ENCODE results near the gene BOD1L2. TPM values are rescaled to one million over a fixed set of nuclear protein-coding genes. Genes with fewer than 3 reads are reported as not detected.

Gene BOD1L2
- total RNA-seq, 4 donors from 2014 or later, result 0.18 TPM; not detected in 3

DNA sequence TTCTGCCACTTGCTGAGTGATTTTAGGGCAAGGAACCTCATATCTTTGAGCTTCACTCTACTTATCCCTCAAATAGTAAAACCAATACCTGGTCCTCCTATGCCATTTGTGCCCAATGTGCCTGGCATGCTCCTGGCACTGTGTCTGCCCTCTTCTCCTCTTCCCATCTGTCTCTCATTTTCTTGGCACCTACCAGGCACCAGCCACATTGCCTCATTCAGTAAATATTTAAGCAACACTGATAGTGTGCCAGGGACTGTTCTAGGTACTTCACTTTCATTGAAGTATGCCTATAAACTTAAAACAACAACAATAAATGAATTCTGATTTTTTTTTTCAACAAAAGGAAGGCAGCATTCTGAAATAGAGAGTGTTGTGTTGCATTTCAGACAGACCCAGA is 15.1 kb upstream of the BOD1L2 start:
- Histone ChIP-seq H3K27me3 (no peaks in the 10 kb centered on the region), H3K9me3 (no peaks in the 10 kb centered on the region), H3K4me1 (no peaks in the 10 kb centered on the region), H3K27ac (no peak overlapping the region), H3K4me3 (no peak overlapping the region), H3K36me3 (no peaks in the 10 kb centered on the region)
- TF ChIP-seq POLR2A (IDR thresholded peaks at IDR 0.05), result no peak
- TF ChIP-seq, protein P1, sequence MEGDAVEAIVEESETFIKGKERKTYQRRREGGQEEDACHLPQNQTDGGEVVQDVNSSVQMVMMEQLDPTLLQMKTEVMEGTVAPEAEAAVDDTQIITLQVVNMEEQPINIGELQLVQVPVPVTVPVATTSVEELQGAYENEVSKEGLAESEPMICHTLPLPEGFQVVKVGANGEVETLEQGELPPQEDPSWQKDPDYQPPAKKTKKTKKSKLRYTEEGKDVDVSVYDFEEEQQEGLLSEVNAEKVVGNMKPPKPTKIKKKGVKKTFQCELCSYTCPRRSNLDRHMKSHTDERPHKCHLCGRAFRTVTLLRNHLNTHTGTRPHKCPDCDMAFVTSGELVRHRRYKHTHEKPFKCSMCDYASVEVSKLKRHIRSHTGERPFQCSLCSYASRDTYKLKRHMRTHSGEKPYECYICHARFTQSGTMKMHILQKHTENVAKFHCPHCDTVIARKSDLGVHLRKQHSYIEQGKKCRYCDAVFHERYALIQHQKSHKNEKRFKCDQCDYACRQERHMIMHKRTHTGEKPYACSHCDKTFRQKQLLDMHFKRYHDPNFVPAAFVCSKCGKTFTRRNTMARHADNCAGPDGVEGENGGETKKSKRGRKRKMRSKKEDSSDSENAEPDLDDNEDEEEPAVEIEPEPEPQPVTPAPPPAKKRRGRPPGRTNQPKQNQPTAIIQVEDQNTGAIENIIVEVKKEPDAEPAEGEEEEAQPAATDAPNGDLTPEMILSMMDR (IDR thresholded peaks at IDR 0.05), result no peak
- DNase-seq, result no peak

DNA sequence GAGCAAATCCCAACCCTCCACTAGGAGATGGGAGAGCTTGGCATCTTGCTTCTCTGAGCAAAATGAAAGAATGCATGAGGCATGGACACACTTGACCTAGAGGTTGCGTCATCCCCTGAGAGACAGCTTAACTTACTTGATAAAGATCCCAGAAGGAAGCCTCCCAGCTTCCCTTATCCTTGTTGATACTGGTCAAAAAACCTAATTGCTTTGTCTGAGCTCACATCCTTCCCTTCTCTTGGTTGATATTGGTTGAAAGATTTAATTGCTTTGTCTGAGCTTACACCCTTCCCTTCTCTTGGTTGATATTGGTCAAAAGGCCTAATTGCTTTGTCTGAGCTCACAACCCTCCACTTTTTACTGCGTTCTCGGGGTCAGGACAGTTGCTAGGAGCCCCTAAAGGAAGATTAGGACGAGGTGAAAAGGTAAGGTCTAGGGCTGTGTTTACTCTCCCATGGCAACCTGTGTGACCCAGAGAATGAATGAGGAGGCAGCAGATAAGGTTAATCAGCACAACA is 12.2 kb upstream of the BOD1L2 start:
- TF ChIP-seq, protein P1 (IDR thresholded peaks at IDR 0.05), result no peak
- TF ChIP-seq POLR2A (IDR thresholded peaks at IDR 0.05), result no peak
- Histone ChIP-seq H3K27me3 (no peaks in the 10 kb centered on the region), H3K27ac (no peak overlapping the region), H3K4me3 (no peak overlapping the region), H3K36me3 (no peaks in the 10 kb centered on the region), H3K4me1 (no peaks in the 10 kb centered on the region), H3K9me3 (no peaks in the 10 kb centered on the region)
- no peak for DNase-seq

DNA sequence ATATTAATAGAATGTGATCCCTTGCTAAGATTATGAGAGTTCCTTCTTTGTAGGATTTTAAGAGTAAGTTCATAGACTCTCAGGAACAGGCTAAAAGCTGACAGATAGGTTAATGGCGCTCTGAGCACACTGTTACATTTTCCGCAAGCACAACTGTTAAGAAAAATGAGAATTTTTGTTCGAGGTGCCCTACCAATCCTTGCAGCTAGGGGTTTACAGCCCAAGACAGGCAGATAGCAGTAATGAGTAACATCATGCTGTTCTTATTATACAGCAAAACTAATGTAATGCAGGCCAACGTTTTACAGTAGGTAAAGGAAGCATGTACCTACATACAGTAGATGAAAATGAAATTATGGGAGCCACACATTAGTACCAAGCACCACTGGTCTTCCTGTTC is 11.2 kb upstream of the BOD1L2 start:
- Histone ChIP-seq H3K9me3 (no peaks in the 10 kb centered on the region), H3K27me3 (no peaks in the 10 kb centered on the region), H3K27ac (no peak overlapping the region), H3K4me3 (no peak overlapping the region), H3K4me1 (no peaks in the 10 kb centered on the region), H3K36me3 (no peaks in the 10 kb centered on the region)
- TF ChIP-seq, protein P1 (IDR thresholded peaks at IDR 0.05), result peak in 2 of 6 experiments; percentile 9 to 13
- TF ChIP-seq POLR2A (IDR thresholded peaks at IDR 0.05), result no peak
- DNase-seq, result no peak

DNA sequence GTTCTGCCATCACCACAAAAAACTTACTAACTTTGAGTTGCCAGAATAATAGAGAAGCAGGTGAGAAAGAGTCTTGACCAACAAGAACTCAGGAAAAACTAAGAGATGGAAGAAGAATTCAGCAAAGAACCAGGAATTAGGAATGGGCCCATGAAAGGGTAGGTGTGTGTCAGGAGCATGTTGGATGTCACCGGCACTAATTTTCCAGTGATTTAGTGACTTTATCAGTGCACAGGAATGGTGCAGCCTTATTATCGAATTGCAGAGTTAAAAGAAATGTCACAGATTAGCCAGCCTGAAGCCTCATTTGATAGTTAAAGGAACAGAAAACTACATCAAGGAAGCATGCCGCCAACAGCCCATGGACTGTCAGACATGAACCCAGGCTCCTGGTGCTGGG is 9.0 kb upstream of the BOD1L2 start:
- Histone ChIP-seq H3K4me1 (no peaks in the 10 kb centered on the region), H3K36me3 (no peaks in the 10 kb centered on the region), H3K27me3 (no peaks in the 10 kb centered on the region), H3K4me3 (no peak overlapping the region), H3K9me3 (no peaks in the 10 kb centered on the region), H3K27ac (no peak overlapping the region)
- TF ChIP-seq POLR2A (IDR thresholded peaks at IDR 0.05), result no peak
- TF ChIP-seq, protein P1 (IDR thresholded peaks at IDR 0.05), result no peak
- no peak for DNase-seq

DNA sequence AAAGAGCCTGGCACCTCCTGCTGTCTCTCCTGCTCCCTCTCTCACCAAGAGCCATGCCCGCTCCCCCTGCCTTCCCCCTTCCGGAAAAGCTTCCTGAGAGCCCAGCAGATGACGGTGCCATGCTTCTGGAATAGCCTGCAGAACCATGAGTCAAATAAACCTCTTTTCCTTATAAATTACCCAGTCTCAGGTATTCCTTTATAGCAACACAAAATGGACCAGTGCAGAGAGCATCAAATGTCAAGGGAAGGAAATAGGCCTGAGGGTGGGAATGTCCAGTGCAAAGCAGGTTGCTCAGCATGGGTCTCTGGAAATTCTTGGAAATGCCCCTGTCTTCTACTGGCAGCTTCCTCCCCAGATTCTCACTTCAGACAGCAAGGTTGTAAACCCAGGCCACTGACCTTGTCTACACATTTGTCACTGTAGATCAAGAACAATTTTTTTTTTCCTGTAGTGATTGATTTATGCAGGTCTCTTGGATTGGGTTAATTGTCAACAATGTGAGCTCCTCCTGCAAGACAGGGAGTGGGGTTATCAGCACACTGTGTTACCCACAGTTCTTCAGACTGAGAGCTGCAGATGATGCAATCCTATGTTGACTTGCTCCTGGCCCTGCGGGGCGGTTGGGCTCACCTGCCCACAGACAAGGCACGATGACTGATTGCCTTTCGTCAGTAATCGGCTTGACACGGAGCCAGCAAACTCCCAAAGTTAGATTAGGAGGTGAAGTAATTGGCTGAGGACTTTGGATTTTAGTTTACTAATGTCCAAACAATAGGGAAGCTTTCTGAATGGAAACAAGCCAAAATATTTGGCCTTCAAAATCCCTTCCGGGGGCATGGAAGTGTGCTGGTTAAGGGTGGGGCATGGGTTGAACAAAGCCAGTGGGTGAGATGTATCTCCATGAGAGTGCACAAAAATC is 5.4 kb upstream of the BOD1L2 start:
- Histone ChIP-seq H3K27me3 (no peaks in the 10 kb centered on the region), H3K4me3 (no peak overlapping the region), H3K36me3 (no peaks in the 10 kb centered on the region), H3K9me3 (no peaks in the 10 kb centered on the region), H3K27ac (peak overlapping the region in 1 of 4 donors; percentile 8), H3K4me1 (no peaks in the 10 kb centered on the region)
- TF ChIP-seq POLR2A (IDR thresholded peaks at IDR 0.05), result no peak
- TF ChIP-seq, protein P1 (IDR thresholded peaks at IDR 0.05), result no peak
- peak in 2 of 3 donors; percentile 67 to 83 for DNase-seq
